ENCODE measurements around the gene COMMD1.

- TF ChIP-seq CTCF (optimal IDR thresholded peaks at IDR 0.05 in 1 of 3, IDR thresholded peaks at IDR 0.05 in 1 of 3, conservative IDR thresholded peaks at IDR 0.05 in 1 of 3; ENCODE audit: extremely low read depth in 1 of 3, insufficient read depth in 2 of 3, low read length in 3 of 3) (no peak), EZH2 (IDR thresholded peaks at IDR 0.05; ENCODE audit: low read length) (no peak)
These were observed 19.6 kb downstream of the COMMD1 start for GRCh38 chr2:61924895-61925663.
